Fibroblast of the conjunctiva (primary cell): ENCODE measurements around the gene KHSRP.
"Not testable (repeated sequence)": the region's sequence is repeated elsewhere in the genome, so short reads cannot be mapped to it uniquely, and the experiment has no call there.

Source experiments
- DNase-seq: peaks from one replicate; pipeline ENCODE4 v3.0.0-alpha.2; 2010; ENCODE audit warnings: low read depth

Gene KHSRP

GRCh38 chr19:6450166-6450565, 25.6 kb upstream of the KHSRP start:
- DNase-seq, result no peak

DNA sequence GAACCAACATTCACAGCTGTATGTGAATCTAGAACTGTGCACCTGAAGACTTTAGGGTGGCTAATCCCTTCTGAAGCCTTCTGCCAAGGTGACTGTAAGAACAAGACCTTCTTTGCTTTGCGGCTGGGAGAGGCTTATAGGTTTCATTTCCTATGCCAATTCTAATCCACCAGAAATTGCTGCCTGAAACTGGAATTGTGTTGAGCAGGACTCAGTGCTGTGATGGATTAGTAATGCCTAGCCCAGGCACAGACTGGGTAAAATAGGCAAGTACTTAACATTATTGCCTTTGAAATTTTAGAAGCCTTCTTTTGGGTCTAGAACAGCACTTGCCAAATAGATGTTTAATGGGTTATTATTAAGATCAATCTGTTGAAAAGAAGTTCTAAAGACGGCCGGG, 23.4 kb upstream of the KHSRP start:
- DNase-seq, result no peak

DNA sequence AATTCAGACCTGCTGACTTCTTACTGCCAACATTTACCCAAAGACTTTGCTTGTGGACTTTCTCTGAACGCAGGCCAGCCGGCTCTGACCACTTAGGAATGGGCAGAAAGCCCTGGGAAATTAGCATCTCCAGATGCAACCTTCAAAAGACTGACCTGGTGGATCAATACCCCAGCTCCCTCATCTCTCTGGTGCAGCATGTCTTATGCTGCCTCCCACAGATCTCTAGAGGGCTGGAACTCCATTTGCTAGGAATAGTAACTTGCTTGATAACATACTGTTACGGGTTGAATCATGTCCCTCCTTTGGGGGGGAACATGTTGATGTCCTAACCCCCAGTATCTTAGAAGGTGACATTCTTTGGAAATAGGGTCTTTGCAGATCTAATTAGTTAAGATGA, 21.8 kb upstream of the KHSRP start:
- DNase-seq, result no peak

GRCh38 chr19:6443986-6444385, 19.4 kb upstream of the KHSRP start:
- DNase-seq, result no peak

- DNase-seq, result no peak
Observed at GRCh38 chr19:6442087-6442688, 17.6 kb upstream of the KHSRP start.

GRCh38 chr19:6440905-6441304, 16.3 kb upstream of the KHSRP start:
- DNase-seq, result no peak

DNA sequence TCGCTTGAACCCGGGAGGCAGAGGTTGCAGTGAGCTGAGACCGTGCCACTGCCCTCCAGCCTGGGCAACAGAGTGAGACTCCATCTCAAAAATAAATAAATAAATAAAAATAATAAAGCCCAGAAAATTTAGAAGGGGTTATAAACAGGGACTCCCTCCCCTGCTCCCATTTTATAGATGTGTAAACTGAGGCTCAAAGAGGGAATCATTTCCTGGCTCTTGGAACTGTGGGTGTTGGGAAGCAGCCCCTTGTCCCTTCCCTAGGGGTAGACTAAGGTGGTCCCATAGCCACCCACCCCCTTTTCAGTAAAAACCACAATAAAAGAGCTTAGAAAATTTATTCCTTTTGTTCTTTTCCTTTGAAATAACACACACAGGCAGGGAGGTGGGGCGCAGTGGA, 15.1 kb upstream of the KHSRP start:
- DNase-seq, result no peak

DNA sequence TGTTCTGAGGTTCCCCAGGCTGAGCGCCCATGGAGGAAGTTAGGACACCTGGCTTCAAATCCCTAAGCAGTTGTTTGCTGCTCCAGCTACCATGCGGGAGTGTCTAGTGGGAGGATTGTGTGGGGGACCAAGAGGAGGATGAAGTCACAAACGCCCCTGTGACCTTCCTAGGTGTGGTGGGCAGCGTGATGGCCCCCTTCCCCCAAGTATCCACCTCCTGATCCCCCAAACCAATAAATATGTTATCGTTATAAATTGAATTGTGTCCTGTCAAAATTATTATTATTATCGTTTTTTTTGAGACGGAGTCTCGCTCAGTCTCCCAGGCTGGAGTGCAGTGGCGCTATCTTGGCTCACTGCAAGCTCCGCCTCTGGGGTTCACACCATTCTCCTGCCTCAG, 9.1 kb upstream of the KHSRP start, which contains the start of gene SLC25A41:
Gene SLC25A41, minus strand, starts transcription at position 101 of the 400 bp plus-strand sequence. Its CDS starts 70 bp downstream, at position 31.
- DNase-seq, result no peak

DNA sequence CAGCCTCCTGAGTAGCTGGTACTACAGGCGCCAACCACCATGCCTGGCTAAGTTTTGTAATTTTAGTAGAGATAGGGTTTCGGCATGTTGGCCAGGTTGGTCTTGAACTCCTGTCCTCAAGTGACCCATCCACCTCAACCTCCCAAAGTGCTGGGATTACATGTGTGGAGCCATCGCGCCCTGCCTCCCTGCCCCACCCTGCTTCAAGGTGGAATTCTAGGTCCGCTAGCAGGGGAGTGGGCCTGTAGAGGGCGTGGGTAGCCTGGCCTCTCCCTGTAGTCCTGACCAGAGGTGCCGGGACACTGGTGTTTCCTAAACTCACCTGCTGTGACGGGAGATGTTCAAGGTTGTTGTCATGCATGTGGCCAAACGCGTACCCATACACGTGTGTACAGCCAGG, 8.6 kb upstream of the KHSRP start:
- DNase-seq, result no peak

GRCh38 chr19:6431891-6432290, 7.3 kb upstream of the KHSRP start:
- no peak for DNase-seq

- no peak for DNase-seq
Observed at GRCh38 chr19:6429419-6430221, 5.0 kb upstream of the KHSRP start.

GRCh38 chr19:6428692-6429418, 4.2 kb upstream of the KHSRP start:
- DNase-seq, result not testable (repeated sequence)

- no peak for DNase-seq
Observed at GRCh38 chr19:6427131-6427530, 2.5 kb upstream of the KHSRP start.

DNA sequence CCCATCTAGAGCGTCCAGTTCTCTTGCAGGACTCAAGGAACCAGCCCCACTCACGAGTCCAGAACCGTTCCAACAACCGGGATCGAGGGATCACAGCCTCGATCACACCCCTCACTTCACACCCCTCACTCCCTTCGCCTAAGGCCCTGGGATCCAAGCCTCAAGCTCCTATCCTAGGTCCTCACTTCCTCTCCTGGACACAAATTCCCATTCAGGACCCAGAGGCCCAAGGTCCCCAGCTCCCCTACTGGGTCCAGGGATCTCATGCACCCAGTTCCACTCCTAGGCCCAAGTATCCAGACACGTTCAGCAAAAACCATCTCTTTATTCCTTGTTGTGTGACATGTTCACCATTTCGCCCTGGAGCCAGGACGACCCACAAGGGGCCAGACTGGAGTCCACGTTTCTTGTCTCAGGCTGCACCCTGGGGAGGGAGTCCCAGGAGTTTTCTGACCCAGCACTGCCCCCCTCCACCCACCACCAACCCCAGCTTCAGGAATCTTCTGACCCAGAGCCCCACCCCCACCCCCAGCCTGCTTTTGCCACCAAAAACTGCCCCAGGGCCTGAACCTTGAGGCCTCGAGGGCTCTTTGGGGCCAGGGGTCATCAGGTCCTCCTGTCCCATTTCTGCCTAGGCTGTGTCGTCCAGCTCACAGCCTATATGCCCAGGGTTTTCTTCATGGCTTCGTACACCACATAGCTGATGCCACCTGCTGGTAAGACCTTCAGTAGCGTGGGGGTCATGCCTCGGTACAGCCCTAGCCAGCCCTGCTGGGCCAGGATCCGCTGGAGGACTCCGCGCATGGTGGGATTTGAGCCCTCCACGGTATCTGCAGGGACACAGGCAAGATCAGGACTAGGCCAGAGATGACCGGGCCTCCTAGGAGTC, 1.4 kb upstream of the KHSRP start:
- no peak for DNase-seq

DNA sequence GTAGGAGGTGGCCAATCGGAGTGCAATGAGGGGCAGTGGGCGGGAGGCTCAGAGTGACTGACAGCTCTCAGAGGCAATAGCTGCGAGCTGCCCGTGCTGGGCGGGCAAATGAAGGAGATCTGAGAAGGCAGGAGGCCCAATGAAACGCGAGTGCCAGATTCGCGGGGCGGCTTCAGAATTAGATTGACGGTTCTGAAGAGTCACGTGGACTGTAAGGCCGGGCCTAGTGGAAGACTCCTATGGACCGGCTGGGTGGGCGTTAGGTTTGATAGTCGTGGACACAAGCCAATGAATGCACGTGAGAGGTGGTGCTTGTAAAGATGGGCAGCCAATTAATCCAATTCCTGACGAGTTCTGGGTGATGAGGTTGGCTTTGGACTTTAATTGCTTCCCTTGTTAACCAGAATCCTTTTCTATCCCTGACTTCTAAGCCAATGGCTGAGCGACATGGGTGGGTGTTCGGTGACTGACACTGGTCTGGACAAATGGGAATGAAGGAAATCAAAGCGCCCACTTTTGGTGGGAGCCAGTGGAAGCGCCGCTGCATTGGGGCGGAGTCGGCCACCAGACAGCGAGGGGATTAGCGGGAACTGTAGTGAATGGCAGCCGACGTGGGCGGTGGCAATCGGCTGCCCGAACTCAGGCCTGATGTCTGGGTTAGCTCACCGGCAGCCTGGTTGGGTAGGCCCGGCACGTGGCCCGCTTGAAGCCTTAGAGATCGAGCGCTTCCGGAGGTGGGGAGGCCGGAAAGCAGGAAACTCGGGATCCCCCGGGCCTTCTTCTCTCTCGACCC, 524 bp upstream of the KHSRP start:
- peak; percentile 100 for DNase-seq

DNA sequence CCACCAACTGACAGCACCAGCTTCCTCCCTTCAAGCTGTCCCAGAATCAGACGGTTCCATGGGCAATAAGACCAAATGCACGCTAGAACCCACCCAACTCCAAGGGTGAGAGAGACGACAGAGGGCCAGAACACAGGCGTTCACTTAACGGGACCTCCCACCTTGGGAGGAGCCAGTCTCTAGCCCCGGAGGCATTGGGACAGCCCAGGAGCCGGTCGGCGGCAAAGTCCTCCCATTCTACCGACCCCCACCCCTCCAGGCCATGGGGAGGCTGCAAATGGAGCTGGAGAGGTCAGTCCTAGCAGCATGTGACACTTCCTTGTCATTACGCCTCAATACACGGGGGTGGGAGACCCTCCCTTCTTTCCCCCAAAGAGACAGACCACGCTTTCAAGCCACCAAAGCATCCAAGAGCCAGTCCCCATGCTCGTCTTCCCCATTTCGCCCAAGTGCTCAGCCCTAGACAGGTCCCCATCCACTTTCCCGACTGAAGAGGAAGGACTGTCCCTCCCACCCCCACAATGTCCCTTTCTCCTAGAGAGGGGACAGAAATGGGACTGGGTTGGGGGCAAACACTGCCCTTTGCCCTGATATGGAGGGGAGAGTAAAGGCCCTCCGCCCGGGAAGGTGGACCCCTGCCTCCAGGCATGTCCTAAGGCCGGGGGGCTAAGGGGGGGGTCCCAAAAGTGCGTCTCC, 964 bp downstream of the KHSRP start:
- DNase-seq, result peak; percentile 20

DNA sequence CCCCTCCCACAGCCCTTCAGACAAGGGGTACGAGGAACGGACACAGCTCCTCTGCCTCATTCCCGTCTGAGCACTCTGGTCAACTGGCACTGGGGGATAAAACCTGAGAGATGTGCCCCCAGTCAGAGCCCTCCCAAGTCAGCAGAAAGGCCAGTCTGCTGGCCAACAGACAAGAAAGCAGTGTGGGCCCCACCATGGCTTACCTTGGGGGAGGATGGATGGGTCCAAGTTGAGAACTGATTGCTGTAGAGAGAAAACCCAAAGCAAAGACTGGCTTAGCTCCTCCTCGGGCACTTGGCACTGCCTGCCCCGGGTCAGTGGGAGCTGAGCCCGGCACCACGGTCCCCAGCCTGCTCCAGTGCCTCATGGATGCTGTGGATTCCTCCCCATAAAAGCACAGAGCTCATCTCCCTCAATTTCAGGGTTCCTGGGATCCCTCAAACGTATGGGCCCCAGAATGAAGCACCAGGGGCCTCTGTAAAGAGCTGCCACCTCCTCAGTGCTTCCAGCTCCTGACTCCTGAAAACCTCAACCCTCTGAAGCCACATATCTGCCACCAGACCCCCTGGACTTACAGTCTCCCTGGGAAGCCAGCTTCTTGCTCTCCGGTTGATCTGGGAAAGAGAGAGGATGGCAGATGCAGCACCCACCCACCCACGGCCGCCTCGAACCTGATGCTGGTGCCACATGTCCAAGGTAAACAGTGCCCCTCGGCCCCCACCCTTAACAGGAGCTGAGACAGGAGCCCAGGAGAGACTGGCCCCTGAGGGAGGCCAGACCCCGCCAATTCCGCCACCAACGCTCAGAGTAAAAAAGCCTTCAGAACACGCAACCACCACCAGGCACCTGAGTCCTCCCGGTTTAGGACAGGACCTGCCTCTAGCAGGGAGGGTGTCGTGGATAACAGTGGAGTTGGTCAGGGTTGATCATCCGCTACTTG, 3.3 kb downstream of the KHSRP start:
- no peak for DNase-seq

DNA sequence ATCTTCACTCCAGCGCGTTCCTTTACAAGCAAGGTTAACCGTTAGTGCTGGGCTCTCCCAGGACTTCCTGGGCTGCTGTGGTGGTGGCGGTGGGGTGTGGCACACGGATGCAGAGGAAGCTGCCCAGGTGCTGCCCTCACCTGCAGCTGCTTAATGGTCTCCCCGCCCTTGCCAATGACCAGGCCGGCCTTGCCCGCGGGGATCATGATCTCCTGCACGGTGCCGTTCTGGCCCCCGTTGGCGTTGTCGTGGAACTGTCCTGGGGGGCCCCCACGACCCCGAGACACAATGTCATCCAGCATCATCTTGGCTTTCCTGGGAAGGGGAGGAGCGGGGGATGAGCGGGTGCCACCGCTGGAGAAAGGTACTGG, 6.1 kb downstream of the KHSRP start:
- no peak for DNase-seq
